ENCODE results near the gene ARL17B.
"Not testable (repeated sequence)": the region's sequence is repeated elsewhere in the genome, so short reads cannot be mapped to it uniquely, and the experiment has no call there.

The ARL17B gene

DNA sequence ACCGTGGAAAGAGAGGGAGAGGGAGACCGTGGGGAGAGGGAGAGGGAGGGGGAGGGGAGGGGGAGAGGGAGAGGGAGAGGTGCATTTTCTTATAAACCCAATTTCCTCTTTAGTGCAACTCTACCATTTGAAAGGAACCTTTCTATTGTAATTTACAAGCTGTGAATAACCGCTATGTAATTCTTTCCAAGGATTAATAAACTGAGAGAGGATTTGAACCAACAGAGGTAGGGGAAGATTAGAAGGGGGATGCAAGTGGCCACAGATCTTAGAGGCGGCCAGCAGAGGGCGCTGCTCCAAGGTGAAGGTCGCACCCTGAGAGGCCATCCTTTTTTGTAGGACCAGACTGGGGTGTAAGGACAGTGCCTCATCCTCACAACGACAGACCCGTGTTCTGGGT lies 107.8 kb downstream of the ARL17B start:
- TF ChIP-seq, protein P1, sequence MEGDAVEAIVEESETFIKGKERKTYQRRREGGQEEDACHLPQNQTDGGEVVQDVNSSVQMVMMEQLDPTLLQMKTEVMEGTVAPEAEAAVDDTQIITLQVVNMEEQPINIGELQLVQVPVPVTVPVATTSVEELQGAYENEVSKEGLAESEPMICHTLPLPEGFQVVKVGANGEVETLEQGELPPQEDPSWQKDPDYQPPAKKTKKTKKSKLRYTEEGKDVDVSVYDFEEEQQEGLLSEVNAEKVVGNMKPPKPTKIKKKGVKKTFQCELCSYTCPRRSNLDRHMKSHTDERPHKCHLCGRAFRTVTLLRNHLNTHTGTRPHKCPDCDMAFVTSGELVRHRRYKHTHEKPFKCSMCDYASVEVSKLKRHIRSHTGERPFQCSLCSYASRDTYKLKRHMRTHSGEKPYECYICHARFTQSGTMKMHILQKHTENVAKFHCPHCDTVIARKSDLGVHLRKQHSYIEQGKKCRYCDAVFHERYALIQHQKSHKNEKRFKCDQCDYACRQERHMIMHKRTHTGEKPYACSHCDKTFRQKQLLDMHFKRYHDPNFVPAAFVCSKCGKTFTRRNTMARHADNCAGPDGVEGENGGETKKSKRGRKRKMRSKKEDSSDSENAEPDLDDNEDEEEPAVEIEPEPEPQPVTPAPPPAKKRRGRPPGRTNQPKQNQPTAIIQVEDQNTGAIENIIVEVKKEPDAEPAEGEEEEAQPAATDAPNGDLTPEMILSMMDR (IDR thresholded peaks at IDR 0.05; ENCODE audit: control extremely low read depth, extremely low read depth, low read depth, missing control alignments): peak; percentile 70
- POLR2A ChIA-PET, CTCF ChIA-PET: not testable (repeated sequence)
- DNase-seq (ENCODE audit: extremely low spot score): peak; percentile 79

DNA sequence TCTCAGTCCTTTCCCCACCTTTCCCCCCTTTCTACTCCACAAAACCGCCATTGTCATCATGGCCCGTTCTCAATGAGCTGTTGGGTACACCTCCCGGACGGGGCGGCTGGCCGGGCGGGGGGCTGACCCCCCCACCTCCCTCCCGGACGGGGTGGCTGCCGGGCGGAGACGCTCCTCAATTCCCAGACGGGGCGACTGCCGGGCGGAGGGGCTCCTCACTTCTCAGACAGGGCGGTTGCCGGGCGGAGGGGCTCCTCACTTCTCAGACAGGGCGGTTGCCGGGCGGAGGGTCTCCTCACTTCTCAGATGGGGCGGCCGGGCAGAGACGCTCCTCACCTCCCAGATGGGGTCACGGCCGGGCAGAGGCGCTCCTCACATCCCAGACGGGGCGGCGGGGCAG lies 108.8 kb downstream of the ARL17B start:
- POLR2A ChIA-PET; DNase-seq (ENCODE audit: extremely low spot score); CTCF ChIA-PET: not testable (repeated sequence)

DNA sequence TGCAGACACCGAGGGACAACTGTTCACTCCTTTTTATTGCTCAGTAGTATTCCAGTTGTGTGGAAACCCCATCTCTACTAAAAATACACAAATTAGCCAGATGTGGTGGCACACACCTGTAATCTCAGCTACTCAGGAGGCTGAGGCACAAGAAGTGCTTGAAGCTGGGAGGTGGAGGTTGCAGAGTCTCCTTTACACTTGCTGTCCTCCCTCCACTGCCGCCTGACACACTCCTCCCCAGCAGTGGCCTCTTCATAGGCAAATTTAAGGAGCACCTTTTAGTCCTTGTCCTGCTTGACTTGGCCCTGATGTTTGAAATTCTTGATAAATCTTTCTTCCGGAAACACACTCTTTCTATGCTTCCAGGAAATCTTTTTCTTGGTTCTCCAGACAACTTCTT lies 112.4 kb downstream of the ARL17B start:
- CTCF ChIA-PET; POLR2A ChIA-PET; DNase-seq (ENCODE audit: extremely low spot score): not testable (repeated sequence)

DNA sequence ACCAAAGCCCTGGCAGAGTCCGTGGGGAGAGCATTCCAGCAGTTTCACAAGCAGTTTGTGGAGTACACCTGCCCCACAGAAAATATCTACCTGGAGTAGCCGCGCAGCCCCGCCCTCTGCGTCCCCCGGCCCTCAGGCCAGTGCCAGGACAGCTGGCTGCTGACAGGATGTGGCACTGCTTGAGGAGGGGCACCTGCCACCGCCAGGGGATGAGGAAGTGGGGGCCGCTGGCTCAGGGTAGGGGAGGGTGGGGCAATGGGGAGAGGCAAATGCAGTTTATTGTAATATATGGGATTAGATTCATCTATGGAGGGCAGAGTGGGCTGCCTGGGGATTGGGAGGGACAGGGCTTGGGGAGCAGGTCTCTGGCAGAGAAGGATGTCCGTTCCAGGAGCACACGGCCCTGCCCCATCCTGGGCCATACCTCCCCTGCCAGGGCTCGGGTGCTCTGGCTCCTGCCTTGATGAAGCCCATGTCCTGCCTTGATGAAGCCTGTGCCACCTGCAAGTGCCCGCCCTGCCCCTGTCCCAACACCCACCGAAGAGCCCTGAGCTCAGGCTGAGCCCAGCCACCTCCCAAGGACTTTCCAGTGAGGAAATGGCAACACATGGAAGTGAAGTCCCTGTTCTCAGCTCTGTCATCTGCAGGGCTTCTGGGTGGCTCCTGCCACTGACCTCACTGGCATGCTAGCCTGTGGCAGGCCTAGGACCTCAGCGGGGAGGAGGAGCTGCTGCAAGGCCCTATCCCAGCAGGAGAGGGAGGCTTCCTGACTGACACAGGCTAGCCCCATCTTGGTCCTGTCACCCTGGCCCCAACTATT lies 116.4 kb downstream of the ARL17B start:
- DNase-seq (ENCODE audit: extremely low spot score); CTCF ChIA-PET; POLR2A ChIA-PET: not testable (repeated sequence)

DNA sequence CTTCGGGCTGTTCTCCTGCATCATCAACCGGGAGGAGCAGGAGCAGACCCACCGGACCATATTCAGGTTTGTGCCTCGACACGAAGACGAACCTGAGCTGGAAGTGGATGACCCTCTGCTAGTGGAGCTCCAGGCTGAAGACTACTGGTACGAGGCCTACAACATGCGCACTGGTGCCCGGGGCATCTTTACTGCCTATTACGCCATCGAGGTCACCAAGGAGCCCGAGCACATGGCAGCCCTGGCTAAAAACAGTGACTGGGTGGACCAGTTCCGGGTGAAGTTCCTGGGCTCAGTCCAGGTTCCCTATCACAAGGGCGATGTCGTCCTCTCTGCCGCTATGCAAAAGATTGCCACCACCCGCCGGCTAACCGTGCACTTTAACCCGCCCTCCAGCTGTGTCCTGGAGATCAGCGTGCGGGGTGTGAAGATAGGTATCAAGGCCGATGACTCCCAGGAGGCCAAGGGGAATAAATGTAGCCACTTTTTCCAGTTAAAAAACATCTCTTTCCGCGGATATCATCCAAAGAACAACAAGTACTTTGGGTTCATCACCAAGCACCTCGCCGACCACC lies 117.1 kb downstream of the ARL17B start:
- POLR2A ChIA-PET, CTCF ChIA-PET: not testable (repeated sequence)

DNA sequence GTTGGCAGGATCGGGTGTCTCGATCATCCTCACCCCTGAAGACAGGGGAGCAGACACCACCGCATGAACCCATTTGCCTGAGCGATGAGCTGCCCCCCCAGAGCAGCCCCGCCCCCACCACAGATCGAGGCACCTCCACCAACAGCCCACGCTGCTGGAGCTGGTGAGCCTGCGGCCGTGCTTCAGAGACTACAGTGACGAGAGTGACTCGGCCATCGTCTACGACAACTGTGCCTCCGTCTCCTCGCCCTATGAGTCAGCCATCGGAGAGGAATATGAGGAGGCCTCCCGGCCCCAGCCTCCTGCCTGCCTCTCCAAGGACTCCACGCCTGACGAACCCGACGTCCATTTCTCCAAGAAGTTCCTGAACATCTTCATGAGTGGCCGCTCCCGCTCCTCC lies 117.6 kb downstream of the ARL17B start:
- CTCF ChIA-PET, POLR2A ChIA-PET: not testable (repeated sequence)

More for the DNA sequence above, 117.1 kb downstream of the ARL17B start:
- DNase-seq (ENCODE audit: extremely low spot score): not testable (repeated sequence)

DNA sequence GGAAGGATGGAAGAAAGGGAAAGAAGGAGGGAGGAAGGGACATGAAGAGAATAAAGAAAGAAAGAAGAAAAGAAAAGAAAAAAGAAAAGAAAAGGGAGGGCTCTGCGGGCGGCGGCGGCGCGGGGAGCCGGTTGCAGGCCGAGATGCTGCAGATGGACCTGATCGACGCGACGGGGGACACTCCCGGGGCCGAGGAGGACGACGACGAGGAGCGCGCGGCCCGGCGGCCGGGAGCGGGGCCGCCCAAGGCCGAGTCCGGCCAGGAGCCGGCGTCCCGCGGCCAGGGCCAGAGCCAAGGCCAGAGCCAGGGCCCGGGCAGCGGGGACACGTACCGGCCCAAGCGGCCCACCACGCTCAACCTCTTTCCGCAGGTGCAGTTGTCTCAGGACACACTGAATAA lies 118.1 kb downstream of the ARL17B start:
- POLR2A ChIA-PET; DNase-seq (ENCODE audit: extremely low spot score); CTCF ChIA-PET: not testable (repeated sequence)

More for the DNA sequence above, 117.6 kb downstream of the ARL17B start:
- not testable (repeated sequence) for DNase-seq (ENCODE audit: extremely low spot score)

DNA sequence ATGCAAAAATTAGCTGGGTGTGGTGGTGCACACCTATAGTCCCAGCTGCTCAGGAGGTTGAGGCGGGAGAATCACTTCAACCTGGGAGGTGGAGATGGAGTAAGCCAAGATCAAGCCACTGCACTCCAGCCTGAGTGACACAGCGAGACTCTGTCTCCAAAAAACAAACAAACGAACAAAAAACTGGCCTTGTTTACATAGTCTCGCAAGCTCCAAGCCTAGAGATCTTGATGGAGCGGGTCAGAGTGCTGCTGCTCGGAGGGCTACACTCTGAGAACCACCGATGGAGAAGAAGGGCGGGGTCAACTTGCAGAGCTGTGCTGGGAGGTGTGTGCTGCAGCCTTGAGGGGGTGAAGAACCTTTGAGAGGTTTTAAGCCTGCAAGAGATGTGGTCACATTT lies 130.2 kb downstream of the ARL17B start:
- POLR2A ChIA-PET; CTCF ChIA-PET; DNase-seq (ENCODE audit: extremely low spot score): not testable (repeated sequence)

DNA sequence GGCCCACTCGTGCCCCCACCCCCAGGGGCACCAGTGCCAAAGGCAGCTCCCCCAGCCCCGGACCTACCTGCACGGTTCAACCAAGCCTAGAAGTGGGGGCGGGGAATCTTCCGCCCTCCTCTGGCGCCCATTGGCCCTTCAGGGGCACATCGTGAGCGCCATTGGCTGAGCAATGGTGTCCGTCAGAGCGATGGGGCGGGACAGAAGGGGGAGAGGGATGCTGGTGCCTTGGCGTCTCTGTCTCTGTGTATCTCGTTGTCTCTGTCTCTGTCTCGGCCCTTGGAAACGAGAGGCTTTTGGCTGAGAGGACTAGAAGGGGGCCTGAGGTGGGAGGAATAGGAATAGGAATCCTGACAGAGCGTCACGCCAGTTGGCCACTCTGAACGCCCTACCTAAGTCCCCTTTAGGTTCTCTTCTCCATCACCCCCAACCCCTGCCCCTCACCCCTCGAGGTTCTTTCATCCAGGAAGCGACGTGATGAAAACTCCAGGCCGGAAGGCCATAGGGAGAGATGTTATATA lies 136.2 kb downstream of the ARL17B start:
- peak; percentile 93 for DNase-seq (ENCODE audit: extremely low spot score)
- POLR2A ChIA-PET, CTCF ChIA-PET: not testable (repeated sequence)

DNA sequence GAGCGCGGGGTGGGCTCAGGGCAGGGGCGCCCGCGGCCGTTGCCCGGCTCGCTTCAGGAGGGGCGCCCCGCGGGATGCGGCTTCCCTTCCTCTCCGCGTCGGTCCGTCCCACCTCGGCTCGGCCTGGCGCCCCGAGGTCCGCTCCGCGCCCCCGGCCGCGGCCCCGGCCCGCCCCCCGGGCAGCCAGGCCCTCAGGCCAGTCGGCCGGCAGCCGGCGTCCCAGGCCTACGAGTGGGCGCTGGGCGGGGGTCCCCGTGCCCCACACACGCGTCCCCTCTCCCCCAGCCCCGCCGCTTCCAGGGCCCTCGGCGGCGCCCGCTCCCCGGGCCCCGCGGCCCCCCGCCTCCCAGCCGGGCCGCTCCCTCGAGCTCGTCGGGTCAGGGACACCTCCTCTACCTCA lies 136.7 kb downstream of the ARL17B start:
- POLR2A ChIA-PET; DNase-seq (ENCODE audit: extremely low spot score); CTCF ChIA-PET: not testable (repeated sequence)
